RWPE2 (cell line): ENCODE results near the gene TBC1D24.
"Not testable (repeated sequence)": the region's sequence is repeated elsewhere in the genome, so short reads cannot be mapped to it uniquely, and the experiment has no call there.

Experiments
- ATAC-seq: fragments of 200-7000 bp; cut with Tn5 transposase; 3 replicates; pipeline ENCODE4 v1.9.1; 2021; ENCODE audit warnings: low read depth
- DNase-seq: peaks from one replicate; pipeline ENCODE4 v3.0.0-alpha.2; 2020; ENCODE audit warnings: low spot score
- H3K27ac ChIP-seq: fragments of 450-650 bp; 2 replicates; pipeline ENCODE4 v1.5.1; 2017; ENCODE audit warnings: mild to moderate bottlenecking; ENCODE audit not compliant: poor library complexity, severe bottlenecking
- H3K27me3 ChIP-seq: fragments of 250-450 bp; sonication (Bioruptor Pico); 2 replicates; pipeline ENCODE4 v1.5.1; 2021; ENCODE audit warnings: mild to moderate bottlenecking, moderate library complexity; ENCODE audit not compliant: insufficient read depth, poor library complexity, severe bottlenecking
- H3K36me3 ChIP-seq: fragments of 250-450 bp; sonication (Bioruptor Pico); 2 replicates; pipeline ENCODE4 v1.5.1; 2020; ENCODE audit warnings: low read depth, mild to moderate bottlenecking, moderate library complexity
- H3K4me1 ChIP-seq: fragments of 250-450 bp; sonication (Bioruptor Pico); 2 replicates; pipeline ENCODE4 v1.5.1; 2021; ENCODE audit warnings: mild to moderate bottlenecking, moderate library complexity; ENCODE audit not compliant: insufficient read depth, poor library complexity, severe bottlenecking
- H3K4me3 ChIP-seq: fragments of 250-450 bp; sonication (Bioruptor Pico); 2 replicates; pipeline ENCODE4 v1.5.1; 2021; ENCODE audit warnings: mild to moderate bottlenecking, moderate library complexity; ENCODE audit not compliant: severe bottlenecking
- H3K9me3 ChIP-seq: fragments of 250-450 bp; sonication (Bioruptor Pico); 2 replicates; pipeline ENCODE4 v1.5.1; 2021; ENCODE audit warnings: mild to moderate bottlenecking, moderate library complexity; ENCODE audit not compliant: severe bottlenecking
- TF ChIP-seq, protein P1 (sequence below): fragments of 450-650 bp; IDR thresholded peaks from one replicate; pipeline ENCODE4 v1.5.1; 2017; ENCODE audit warnings: mild to moderate bottlenecking, moderate library complexity; ENCODE audit not compliant: poor library complexity, severe bottlenecking

Gene TBC1D24

DNA sequence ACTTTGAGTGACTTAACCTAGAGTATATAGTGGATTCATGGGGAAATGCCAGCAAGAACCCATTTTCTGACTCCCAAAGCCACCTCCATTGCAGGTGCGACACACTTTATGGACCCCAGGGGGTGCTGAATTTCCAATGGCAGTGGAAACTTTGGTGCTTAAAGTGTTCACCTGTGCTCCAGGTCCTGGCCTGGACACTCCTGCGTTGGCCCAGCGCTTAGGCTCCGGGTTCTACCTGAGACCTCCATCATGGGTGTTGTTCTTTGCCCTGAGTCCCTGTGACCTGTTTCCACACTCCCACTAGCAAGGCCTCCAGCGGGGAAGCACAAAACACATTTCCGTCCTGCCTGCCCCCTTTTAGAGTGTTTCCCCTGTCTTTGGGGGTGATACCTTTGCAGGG lies 42.6 kb upstream of the TBC1D24 start:
- Histone ChIP-seq H3K4me3 (no peak overlapping the region), H3K4me1 (peaks cover 7% of the 10 kb centered on the region), H3K27ac (no peak overlapping the region), H3K36me3 (peaks cover 65% of the 10 kb centered on the region), H3K27me3 (no peaks in the 10 kb centered on the region), H3K9me3 (no peaks in the 10 kb centered on the region)
- TF ChIP-seq, protein P1, sequence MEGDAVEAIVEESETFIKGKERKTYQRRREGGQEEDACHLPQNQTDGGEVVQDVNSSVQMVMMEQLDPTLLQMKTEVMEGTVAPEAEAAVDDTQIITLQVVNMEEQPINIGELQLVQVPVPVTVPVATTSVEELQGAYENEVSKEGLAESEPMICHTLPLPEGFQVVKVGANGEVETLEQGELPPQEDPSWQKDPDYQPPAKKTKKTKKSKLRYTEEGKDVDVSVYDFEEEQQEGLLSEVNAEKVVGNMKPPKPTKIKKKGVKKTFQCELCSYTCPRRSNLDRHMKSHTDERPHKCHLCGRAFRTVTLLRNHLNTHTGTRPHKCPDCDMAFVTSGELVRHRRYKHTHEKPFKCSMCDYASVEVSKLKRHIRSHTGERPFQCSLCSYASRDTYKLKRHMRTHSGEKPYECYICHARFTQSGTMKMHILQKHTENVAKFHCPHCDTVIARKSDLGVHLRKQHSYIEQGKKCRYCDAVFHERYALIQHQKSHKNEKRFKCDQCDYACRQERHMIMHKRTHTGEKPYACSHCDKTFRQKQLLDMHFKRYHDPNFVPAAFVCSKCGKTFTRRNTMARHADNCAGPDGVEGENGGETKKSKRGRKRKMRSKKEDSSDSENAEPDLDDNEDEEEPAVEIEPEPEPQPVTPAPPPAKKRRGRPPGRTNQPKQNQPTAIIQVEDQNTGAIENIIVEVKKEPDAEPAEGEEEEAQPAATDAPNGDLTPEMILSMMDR, result no peak
- no peak for DNase-seq
- no peak for ATAC-seq

DNA sequence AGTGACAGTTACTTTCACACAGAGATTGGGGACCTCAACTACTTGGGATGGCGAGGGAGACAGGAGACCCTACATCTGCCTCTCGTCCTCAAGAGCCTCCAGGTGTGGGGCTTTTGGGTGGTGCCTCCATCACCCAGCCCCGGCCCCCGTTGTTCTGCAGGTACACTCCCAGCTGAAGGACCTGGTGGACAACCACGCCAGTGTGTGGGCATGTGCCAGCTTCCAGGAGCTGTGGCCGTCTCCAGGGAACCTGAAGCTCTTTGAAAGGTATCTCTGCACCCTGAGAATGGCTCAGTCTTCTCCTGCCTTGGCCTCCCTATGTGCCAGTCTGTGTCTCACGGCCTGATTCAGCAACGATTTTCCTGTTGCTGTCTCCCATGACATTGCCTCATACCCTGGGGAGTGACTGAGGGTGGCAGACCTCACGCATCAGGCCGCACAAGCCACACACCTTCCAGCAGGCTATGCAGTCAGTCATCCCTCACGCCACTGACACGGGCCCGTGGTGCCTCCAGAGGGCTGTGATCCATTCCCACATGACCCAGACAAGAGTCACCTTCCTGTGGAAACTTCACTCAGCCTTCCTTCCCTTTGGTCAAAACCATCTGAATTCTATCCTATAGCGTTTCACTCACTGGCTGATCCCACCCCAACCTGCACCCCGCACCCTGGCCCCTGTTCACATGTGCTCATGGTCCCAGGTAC lies 42.0 kb upstream of the TBC1D24 start:
- Histone ChIP-seq H3K4me1 (peaks cover 7% of the 10 kb centered on the region), H3K36me3 (peaks cover 71% of the 10 kb centered on the region), H3K4me3 (no peak overlapping the region), H3K27me3 (no peaks in the 10 kb centered on the region), H3K27ac (no peak overlapping the region), H3K9me3 (no peaks in the 10 kb centered on the region)
- ATAC-seq (no peak), DNase-seq (no peak)
- TF ChIP-seq, protein P1, result no peak

DNA sequence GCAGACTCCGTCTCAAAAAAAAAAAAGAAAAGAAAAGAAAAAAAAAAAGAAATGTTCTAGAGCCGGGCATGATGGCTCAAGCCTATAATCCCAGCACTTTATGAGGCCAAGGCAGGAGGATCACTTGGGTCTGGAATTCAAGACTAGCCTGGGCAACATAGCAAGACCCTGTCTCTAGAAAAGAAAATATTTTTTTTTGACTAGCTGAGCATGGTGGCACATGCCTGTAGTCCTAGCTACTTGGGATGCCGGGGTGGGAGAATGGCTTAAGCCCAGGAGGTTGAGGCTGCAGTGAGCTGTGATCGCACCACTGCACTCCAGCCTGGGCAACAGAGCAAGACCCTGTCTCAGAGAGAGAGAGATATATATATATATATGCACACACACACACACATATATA lies 39.7 kb upstream of the TBC1D24 start:
- not testable (repeated sequence) for DNase-seq, ATAC-seq, H3K27ac ChIP-seq, H3K4me1 ChIP-seq, H3K9me3 ChIP-seq, H3K4me3 ChIP-seq, H3K27me3 ChIP-seq
- peaks cover 94% of the 10 kb centered on the region for H3K36me3 ChIP-seq

DNA sequence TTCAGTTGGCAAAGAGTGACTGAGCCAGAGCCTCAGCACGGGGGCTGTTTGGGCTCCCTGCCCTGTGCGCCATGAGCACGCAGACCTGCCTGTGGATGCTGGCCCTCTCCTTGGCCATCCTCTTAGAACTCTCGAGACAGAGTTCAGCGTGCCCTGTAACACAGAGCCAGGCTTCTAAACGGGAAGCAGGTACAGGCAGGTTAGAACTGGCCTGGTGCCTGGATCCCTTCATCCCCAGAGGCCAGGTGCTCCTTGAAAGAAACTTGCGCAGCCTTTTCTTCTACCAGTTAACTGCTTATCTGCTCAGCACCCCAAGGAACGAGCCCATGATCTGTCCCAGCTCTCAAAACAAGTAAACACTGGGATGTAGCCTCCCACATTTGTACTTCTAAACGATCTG lies 38.8 kb upstream of the TBC1D24 start:
- Histone ChIP-seq H3K9me3 (no peaks in the 10 kb centered on the region), H3K27ac (no peak overlapping the region), H3K4me3 (no peak overlapping the region), H3K36me3 (peaks cover 94% of the 10 kb centered on the region), H3K27me3 (no peaks in the 10 kb centered on the region), H3K4me1 (no peaks in the 10 kb centered on the region)
- ATAC-seq (no peak), DNase-seq (no peak)
- TF ChIP-seq, protein P1, result no peak

DNA sequence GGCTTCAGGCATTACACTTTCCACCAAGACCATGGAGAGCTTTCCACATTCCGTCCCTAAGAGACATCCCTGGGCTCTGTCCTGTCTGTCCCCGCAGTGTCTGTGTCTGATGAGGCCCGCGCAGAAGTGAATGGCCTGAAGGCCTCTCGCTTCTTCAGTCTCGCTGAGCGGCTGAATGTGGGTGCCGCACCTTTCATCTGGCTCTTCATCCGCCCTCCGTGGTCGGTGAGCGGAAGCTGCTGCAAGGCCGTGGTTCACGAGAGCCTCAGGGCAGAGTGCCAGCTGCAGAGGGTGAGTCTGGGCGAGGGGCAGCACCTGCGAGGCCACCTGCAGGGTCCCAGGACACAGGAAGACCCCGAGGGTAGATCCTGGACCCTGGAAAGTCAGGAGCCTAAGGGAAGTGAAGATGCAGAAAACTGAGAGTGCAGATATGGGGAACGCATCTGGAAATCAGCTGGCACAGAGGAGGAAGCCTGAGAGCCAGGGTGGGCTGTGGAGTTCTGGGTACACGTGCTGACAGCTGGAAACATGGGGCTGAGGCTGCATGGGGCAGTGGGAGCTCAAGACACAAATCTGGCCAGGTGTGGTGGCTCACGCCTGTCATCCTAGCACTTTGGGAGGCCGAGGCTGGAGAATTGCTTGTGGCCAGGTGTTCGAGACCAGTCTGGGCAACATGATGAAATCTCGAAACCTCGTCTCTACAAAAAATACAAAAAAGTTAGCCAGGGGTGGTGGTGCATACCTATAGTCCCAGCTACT lies 37.7 kb upstream of the TBC1D24 start:
- no peaks in the 10 kb centered on the region for H3K27me3 ChIP-seq
- H3K27ac ChIP-seq, result no peak overlapping the region
- DNase-seq (no peak), ATAC-seq (no peak)
- H3K4me1 ChIP-seq, result no peaks in the 10 kb centered on the region
- no peaks in the 10 kb centered on the region for H3K9me3 ChIP-seq
- H3K4me3 ChIP-seq, result no peak overlapping the region
- TF ChIP-seq, protein P1, result no peak
- H3K36me3 ChIP-seq, result peaks cover 89% of the 10 kb centered on the region
